Measurements from ENCODE around the gene RPL13. TPM values are rescaled to one million over a fixed set of nuclear protein-coding genes. Genes with fewer than 3 reads are reported as not detected.
"Not testable (repeated sequence)": the region's sequence is repeated elsewhere in the genome, so short reads cannot be mapped to it uniquely, and the experiment has no call there.

RPL13 gene
- total RNA-seq, 1 donor from 2014 or later = 1,029 TPM

GRCh38 chr16:89557690-89558490, 2.6 kb upstream of the RPL13 start:
- DNase-seq (no peak), ATAC-seq (no peak)
- intact Hi-C loops (cut with micrococcal nuclease) = loop anchor here (5.0 kb wide), 1 partner anchor 226 kb away; no protein-coding TSS in a partner anchor

GRCh38 chr16:89561142-89561883, 831 bp downstream of the RPL13 start:
- intact Hi-C loops (cut with micrococcal nuclease) = no loop called here
- no peak for ATAC-seq
- DNase-seq = no peak

- DNase-seq = no peak
- intact Hi-C loops (cut with micrococcal nuclease) = no loop called here
- ATAC-seq = no peak
These were observed 1.6 kb downstream of the RPL13 start for GRCh38 chr16:89561884-89562599.

- DNase-seq (no peak), ATAC-seq (no peak)
- intact Hi-C loops (cut with micrococcal nuclease) = no loop called here
These were observed 2.5 kb downstream of the RPL13 start for GRCh38 chr16:89562939-89563338.

DNA sequence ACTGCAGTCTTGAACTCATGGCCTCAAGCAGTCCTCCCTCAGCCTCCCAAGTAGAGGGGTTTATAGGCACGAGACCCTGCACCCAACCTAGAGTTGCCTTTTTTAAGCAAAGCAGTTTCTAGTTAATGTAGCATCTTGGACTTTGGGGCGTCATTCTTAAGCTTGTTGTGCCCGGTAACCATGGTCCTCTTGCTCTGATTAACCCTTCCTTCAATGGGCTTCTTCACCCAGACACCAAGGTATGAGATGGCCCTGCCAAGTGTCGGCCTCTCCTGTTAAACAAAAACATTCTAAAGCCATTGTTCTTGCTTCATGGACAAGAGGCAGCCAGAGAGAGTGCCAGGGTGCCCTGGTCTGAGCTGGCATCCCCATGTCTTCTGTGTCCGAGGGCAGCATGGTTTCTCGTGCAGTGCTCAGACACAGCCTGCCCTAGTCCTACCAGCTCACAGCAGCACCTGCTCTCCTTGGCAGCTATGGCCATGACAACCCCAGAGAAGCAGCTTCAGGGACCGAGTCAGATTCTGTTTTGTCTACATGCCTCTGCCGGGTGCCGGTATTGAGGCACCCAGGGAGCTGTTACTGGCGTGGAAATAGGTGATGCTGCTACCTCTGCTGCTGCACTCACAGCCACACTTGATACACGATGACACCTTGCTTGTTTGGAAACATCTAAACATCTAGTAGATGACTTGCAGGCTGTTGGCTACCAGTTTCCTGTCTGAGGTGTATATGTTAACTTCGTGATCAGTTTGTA, 3.3 kb downstream of the RPL13 start:
- intact Hi-C loops (cut with micrococcal nuclease) = no loop called here
- no peak for DNase-seq
- no peak for ATAC-seq

DNA sequence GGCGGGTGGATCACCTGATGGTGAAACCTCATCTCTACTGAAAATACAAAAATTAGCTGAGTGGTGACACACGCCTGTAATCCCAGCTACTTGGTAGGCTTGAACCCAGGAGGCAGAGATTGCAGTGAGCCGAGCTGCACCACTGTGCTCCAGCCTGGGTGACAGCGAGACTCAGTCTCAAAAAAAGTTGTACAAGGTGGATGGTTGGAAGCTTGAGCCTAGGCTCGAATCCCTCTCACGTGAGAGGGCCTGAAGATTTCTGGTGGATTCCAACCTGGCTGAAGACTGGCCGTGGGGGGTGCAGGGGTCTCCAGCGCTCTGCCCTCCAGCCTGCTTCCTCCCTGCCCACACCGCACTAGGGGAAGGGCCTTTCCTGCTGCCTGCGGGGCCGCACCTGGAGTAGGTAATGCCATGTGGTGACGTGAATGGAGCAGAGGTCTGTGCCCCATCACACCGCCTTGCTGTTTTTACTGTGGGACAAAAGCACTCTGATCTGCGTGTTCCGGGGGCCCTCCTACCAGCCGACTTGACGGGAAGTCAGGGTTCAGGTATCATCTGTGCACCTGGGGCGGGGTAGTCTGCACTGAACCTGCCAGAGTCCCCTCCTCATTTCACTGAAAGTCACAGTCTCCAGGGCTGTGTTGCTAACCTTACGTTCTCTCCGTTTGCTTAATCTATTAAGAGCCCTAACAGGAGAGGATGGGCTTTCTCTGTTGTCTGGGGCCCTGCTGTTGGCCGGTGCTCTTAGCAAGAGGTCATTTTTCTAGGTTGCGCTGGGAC, 4.2 kb downstream of the RPL13 start:
- intact Hi-C loops (cut with micrococcal nuclease) = no loop called here
- ATAC-seq = no peak
- no peak for DNase-seq

DNA sequence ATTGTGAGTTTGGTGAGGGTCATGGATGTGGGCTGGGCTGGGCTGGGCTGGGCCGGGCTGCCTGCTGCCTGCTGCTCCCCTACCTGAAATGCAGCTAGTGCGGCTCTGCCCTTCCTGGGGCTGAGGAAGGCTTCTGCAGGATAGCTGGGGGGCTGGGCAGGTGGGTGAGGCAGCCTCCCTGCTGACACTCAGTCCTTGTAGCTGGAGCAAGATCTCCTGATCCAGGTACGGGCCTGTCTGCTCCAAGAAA, 4.7 kb downstream of the RPL13 start:
- DNase-seq = no peak
- intact Hi-C loops (cut with micrococcal nuclease) = no loop called here
- no peak for ATAC-seq

GRCh38 chr16:89565506-89566372, 5.3 kb downstream of the RPL13 start:
- DNase-seq (peak; percentile 72), ATAC-seq (peak; percentile 41)
- intact Hi-C loops (cut with micrococcal nuclease) = no loop called here

DNA sequence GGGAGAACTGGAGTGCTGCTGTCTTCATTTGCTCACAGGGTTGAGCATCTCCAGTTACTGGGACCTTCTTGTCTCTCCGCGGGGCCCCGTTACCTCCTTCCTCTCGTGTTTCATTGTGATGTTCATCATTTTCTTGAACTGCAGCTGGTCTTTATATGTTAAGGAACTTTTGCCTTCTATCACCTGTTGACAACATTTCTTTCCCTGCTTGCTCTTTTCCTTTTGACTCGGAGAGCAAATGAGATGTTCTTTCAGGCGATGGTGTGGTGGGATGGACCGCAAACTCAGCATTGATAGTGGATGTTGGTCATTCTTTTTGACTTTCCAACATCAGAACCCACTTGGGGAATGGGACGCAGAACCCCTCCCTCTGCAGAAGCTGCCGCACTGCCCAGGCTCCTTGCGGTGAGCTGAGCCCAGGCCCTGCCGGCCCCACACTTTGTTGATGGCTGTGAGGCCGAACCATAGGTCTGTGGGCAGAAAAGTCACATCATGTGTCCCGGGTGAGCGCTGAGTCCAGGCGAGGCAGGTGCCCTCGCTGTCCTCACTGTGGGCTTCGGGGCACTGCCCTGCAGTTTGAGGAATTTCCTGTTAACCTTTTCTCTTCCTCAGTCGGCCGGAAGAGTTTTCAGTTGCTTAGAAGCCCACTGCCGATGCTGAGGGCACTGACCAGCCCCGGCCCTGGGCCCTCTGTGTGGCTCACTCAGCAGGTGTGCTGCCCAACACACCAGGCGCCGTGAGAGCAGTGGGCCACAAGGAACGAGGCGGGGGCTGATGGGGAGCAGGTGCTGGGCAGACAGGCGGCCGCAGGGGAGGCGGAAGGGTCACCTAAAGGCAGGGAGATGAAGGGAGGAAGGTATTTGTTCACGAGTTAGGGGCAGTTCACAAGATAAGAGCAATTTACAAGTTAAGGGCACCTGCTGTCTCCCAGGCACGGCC, 7.4 kb downstream of the RPL13 start:
- intact Hi-C loops (cut with micrococcal nuclease) = no loop called here
- no peak for ATAC-seq
- DNase-seq = no peak

- intact Hi-C loops (cut with micrococcal nuclease) = no loop called here
- DNase-seq (no peak), ATAC-seq (no peak)
These were observed 9.2 kb downstream of the RPL13 start for GRCh38 chr16:89569506-89570341.

- DNase-seq (no peak), ATAC-seq (no peak)
- intact Hi-C loops (cut with micrococcal nuclease) = no loop called here
These were observed 10.0 kb downstream of the RPL13 start for GRCh38 chr16:89570342-89570923.

GRCh38 chr16:89570983-89571598, 10.6 kb downstream of the RPL13 start:
- intact Hi-C loops (cut with micrococcal nuclease); DNase-seq; ATAC-seq: not testable (repeated sequence)

- intact Hi-C loops (cut with micrococcal nuclease) = no loop called here
- DNase-seq = no peak
- no peak for ATAC-seq
These were observed 11.2 kb downstream of the RPL13 start for GRCh38 chr16:89571636-89572035.

GRCh38 chr16:89572073-89572484, 11.6 kb downstream of the RPL13 start:
- intact Hi-C loops (cut with micrococcal nuclease) = no loop called here
- DNase-seq (no peak), ATAC-seq (no peak)

GRCh38 chr16:89572485-89573205, 12.2 kb downstream of the RPL13 start:
- ATAC-seq (no peak), DNase-seq (no peak)
- intact Hi-C loops (cut with micrococcal nuclease) = no loop called here

Measured in left ventricle myocardium superior (tissue), 1 donor.